ENCODE measurements around the gene HJURP. TPM values are rescaled to one million over a fixed set of nuclear protein-coding genes. Genes with fewer than 3 reads are reported as not detected.

Gene HJURP
- total RNA-seq, 4 donors from 2014 or later, result 0.09 to 2.3 (median 0.13) TPM; not detected in 1

DNA sequence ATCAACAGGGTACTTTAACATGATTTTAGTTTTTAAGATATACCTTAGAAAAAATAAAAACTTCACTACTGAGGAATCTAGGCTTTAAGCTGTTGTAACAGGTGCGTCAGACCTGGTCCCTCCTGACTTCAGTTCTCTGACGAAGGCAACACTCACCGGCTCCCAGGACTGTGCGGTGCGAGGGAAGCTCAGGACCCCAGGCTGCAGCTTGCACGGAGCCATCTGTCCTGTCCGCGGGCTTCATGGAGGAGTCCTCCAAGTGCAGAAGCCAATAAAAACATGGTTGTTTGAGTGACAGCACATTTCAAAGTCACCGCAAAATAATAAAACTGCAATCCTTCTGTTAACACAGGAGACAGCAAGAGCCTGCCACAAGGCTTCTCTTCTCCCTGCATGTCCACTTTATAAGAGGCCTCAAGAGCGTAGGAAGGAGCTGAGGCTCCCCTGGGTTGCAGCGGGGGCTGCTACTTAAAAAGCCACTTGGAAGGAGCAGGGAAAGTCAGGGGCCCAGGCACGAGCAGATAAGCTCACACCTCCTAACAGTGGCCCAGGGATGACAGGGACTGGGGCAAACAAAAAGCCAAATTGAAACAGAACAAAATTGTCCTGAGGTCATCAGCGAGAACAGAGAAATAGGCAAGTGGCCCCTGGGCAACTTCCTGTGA lies 4.6 kb downstream of the HJURP start:
- TF ChIP-seq, protein P1, sequence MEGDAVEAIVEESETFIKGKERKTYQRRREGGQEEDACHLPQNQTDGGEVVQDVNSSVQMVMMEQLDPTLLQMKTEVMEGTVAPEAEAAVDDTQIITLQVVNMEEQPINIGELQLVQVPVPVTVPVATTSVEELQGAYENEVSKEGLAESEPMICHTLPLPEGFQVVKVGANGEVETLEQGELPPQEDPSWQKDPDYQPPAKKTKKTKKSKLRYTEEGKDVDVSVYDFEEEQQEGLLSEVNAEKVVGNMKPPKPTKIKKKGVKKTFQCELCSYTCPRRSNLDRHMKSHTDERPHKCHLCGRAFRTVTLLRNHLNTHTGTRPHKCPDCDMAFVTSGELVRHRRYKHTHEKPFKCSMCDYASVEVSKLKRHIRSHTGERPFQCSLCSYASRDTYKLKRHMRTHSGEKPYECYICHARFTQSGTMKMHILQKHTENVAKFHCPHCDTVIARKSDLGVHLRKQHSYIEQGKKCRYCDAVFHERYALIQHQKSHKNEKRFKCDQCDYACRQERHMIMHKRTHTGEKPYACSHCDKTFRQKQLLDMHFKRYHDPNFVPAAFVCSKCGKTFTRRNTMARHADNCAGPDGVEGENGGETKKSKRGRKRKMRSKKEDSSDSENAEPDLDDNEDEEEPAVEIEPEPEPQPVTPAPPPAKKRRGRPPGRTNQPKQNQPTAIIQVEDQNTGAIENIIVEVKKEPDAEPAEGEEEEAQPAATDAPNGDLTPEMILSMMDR (IDR thresholded peaks at IDR 0.05), result no peak
- ATAC-seq (ENCODE audit: low FRiP score), result no peak
- DNase-seq (ENCODE audit: low spot score), result no peak

DNA sequence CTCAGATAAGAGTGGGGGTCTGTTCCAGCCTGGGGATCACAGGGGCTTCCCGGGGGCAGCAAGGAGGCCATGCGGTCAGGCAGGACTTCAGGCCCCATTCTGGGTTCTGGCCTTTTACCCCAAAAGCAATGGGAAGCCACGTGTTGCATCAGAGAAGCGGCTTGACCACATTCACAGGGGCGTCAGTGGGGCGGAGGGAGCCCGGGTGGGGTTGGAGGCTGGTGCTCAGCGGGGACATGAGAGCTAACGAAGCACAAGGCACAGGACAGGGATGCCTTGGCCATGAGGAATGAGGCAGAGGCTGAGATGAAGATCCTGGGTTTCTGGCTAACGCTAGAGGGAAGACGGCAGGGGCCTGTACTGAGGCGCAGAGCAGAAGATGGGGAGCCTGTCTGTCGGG lies 6.1 kb downstream of the HJURP start:
- ATAC-seq (ENCODE audit: low FRiP score), result no peak
- no peak for DNase-seq (ENCODE audit: low spot score)
- TF ChIP-seq, protein P1 (IDR thresholded peaks at IDR 0.05), result no peak

DNA sequence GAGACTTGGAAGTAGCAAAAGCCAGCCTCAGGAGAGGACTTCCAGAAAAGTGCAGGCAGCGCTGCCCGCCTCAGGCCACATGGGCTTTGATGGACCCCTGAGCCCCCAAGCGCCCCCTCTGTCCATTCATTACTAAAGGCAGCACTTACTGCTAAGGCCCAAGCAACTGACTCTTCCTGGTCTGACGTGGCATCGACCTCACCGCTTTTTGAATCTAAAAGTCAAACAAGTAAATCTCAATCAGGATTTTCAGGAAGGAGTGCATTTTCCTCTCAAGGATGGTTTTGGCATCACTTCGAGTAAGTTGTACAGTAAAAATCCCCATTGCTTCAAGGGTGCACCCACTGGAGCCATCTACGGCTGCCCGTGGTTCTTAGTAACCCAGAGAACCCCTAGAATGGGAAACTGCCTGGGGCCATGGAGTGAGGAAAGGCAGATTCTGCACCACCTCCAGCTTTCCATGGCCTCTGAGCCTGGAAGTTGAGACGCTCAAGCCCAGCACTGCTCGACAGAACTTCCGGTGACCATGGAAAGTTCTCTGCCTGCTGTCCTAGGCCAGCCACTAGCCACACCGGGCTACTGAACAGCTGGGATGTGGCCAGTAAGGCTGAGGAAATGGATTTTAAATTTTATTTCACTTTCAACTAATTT lies 7.0 kb downstream of the HJURP start:
- ATAC-seq (ENCODE audit: low FRiP score) (no peak), DNase-seq (ENCODE audit: low spot score) (no peak)
- TF ChIP-seq, protein P1 (IDR thresholded peaks at IDR 0.05), result no peak

DNA sequence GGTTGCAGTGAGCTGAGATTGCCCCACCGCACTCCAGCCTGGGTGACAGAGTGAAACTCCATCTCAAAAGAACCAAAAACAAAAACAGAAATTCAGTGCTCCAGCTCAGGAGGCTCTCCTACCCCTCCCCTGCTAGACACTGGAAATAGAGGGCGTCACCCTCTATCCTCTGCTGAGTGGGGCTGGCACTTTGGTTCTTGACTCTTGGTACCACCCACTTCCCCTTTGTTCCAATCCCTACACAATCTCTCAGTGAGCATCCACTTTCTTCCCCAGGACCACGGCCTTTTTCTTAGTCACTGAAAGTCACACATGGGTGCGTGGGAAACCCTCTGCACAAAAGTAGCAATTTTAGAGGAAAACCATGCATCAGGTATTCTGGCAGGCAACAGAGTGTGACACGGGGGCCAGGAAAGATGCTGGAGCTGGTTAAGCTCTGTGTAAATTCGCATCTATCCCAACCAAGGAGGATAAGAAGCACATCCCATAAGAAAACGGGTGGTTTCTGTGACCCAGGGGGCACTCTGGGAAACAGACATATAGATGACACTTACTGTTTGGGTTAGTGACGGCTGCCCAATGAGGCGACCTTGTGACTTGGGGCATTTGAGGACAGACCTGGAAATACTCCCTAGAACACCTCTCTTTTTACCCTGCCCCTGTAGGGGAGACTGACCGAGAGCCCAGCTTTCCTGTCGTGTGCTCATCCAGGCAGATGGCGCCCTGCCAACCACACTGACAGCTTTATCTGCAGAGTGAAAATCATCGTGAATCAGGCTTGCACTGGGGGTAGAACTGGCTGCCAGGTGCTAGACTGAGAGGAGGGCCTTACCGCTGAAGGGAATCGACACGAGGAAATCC lies 7.7 kb downstream of the HJURP start:
- DNase-seq (ENCODE audit: low spot score) (no peak), ATAC-seq (ENCODE audit: low FRiP score) (no peak)
- TF ChIP-seq, protein P1 (IDR thresholded peaks at IDR 0.05), result no peak

DNA sequence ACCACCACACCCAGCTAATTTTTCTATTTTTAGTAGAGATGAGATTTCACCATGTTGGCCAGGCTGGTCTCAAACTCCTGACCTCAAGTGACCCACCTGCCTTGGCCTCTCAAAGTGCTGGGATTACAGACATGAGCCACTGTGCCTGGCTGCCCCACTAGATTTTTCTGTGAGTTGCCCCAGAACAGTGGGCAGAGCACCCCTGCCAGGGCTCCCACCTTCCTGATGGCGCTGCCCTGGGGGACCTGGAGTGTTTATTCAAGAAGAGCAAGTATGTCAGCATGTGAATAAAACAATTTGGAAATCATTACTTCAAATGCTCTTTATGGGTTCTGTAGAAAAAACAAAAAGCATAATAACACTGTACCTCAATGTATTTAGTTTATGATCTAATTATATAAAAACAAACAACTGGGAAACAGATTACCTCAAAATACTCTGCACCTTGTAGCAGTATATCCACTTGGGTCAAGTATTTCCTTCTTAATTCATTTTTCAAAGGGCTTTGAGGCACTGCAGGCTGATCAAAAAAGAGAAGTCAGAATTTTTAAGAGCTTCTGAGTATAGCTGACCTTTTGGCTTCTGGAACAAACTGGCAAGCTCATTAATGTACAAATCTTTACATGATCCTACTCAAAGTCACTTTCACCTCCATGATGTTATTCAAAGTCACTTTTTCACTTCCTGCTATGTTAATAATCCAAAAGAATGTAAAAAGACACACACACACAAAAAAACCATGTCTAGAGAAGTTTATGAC lies 8.9 kb downstream of the HJURP start:
- TF ChIP-seq, protein P1 (IDR thresholded peaks at IDR 0.05), result no peak
- no peak for DNase-seq (ENCODE audit: low spot score)

DNA sequence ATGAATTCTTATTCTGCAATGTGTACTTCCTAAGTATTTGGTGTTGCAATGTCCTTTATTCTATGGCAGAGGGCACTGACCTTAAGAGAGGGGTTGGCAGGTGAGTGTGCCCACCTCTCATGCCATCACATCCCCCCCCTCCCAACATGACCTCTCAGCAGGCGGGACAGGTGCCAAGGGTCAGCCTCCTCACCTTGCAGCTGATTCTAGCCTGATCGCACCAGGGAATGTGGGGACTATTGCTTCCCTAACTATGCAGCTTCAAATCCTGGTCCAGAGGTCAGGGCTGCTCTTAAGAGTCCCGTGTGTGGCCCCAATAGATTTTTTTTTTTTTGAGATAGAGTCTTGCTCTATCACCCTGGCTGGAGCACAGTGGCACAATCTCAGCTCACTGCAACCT lies 9.5 kb downstream of the HJURP start:
- ATAC-seq (ENCODE audit: low FRiP score), result no peak
- TF ChIP-seq, protein P1 (IDR thresholded peaks at IDR 0.05), result no peak
- DNase-seq (ENCODE audit: low spot score), result no peak

More for the DNA sequence above, 8.9 kb downstream of the HJURP start:
- ATAC-seq (ENCODE audit: low FRiP score), result no peak
